Stimulated activated CD8-positive, alpha-beta memory T cell treated with anti-CD3 and anti-CD28 coated beads, Interleukin-7, amount 100 ng/mL, for 1 hour (primary cell): ENCODE results near the gene PLIN3.
"Not testable (repeated sequence)": the region's sequence is repeated elsewhere in the genome, so short reads cannot be mapped to it uniquely, and the experiment has no call there.

Experiments
- DNase-seq, 2 donors: peaks; one replicate each; pipeline ENCODE4 v3.0.0-alpha.2; 2020; ENCODE audit warnings: low read depth in 2 of 2

PLIN3 gene

DNA sequence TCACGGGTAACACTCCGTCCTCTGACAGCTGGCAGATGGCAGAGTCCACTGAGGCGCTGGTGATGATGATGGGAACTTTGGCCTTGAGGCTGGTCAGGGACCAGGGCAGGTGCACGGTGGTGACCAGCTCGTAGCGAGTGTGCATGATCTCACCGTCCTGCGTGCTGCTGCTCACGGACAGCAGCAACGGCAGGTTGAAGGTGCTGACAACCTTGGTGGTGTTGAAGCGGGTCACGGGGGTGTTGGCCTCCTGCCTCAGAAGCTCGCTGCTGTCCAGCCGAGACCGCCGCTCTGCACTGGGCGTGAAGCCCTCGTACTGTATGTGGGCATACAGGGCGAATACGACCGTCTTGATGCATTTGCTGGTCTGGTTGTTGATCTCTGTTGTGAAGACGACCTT, 23.6 kb upstream of the PLIN3 start:
- DNase-seq, result no peak

- no peak for DNase-seq
These were observed 21.8 kb upstream of the PLIN3 start for GRCh38 chr19:4889034-4889815.

- not testable (repeated sequence) for DNase-seq
These were observed 20.3 kb upstream of the PLIN3 start for GRCh38 chr19:4887803-4888202.

DNA sequence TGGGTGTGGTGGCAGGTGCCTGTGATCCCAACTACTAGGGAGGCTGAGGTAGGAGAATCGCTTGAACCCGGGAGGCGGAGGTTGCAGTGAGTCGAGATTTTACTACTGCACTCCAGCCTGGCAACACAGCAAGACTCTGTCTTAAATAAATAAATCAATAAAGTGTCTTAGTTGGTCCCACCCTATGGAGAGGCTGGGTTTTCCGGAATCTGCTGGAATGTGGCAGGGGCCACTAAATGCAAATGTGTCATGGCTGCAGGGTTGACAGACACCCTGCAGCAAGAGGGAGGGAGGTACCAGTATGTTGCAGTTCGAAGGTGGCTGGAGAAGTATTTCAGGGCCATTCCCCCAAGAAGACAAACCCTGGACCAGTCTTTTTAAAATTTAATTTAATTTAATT, 17.5 kb upstream of the PLIN3 start:
- DNase-seq, result not testable (repeated sequence)

DNA sequence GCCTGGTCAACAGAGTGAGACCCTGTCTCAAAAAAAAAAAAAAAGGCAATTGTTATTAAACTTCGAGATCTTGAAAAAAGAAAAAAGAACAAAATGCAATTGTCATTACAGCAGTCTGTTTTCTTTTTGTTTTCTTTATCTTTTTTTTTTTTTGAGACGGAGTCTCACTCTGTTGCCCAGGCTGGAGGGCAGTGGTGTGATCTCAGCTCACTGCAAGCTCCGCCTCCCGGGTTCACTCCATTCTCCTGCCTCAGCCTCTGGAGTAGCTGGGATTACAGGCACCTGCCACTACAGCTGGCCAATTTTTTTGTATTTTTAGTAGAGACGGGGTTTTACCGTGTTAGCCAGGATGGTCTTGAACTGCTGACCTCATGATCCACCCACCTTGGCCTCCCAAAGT, 15.4 kb upstream of the PLIN3 start:
- not testable (repeated sequence) for DNase-seq

GRCh38 chr19:4879041-4879440, 11.6 kb upstream of the PLIN3 start:
- no peak for DNase-seq

GRCh38 chr19:4878491-4878968, 11.1 kb upstream of the PLIN3 start:
- DNase-seq, result no peak

DNA sequence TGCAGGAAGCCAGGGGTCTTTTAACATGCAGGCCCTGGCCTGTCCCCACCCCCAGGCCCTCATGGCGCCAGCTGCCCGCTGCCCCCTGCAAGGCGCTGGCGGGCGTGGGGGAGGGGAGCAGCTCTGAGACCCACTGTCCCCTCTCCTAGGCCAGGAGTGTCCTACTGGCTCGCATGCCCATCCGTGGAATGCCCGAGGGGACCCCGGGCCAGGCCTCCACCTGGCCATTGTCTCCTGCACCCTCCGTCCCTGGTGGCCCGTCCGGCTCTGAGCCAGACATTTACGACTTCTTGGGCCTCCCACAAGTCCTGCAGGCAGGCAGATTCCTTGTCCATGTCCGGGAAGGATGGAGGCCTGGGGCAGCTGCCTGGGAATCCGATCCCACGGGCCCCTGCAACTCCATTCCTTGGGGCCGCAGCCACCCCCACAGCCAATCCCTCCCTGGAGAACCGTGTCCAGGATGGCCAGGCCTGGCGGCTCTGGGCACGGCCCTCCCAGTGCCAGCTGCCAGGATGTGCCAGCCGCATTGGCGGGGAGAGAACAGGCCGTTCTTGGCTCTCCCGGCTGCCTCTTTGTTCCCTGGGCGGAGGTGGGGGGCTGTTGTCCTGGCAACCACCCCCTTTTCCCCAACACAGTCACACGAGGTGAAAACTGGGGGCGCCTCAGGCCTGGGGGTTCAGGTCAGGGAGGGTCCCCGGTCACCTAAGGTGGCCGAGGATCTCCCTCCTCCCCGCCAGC, 10.5 kb upstream of the PLIN3 start:
- DNase-seq, result no peak

DNA sequence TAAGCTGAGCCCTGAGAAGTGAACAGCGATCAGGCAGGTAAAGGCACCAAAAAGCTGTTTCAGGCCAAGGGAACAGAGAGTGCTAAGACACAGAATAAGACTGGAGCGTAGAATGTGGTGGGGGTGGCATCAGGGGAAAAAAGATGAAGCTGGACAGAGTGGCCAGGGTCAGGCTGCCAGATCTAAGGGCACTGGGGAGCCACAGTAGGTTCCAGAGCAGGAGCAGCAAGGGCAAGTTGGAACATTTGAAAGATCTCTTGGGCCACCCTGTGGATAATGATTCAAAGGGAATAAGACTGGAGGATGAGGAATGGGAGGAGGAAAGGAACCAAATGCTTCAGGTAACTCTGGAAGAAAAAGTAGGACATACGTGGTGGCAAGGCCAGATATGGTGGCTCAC, 6.5 kb upstream of the PLIN3 start:
- no peak for DNase-seq

DNA sequence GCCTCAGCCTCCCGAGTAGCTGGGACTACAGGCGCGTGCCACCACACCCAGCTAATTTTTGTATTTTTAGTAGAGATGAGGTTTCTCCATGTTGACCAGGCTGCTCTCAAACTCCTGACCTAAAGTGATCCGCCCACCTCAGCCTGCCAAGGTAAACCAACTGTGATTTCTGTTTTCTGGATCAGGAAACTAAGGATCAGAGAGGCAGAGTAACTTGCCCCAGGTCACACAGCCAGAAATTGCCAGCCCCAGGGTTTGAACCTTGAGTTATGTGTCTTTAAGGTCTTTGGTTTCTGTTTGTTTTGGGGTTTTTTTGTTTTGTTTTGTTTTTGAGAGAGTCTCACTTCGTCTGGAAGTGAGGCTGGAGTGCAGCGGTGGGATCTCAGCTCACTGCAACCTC, 4.2 kb upstream of the PLIN3 start:
- no peak for DNase-seq

DNA sequence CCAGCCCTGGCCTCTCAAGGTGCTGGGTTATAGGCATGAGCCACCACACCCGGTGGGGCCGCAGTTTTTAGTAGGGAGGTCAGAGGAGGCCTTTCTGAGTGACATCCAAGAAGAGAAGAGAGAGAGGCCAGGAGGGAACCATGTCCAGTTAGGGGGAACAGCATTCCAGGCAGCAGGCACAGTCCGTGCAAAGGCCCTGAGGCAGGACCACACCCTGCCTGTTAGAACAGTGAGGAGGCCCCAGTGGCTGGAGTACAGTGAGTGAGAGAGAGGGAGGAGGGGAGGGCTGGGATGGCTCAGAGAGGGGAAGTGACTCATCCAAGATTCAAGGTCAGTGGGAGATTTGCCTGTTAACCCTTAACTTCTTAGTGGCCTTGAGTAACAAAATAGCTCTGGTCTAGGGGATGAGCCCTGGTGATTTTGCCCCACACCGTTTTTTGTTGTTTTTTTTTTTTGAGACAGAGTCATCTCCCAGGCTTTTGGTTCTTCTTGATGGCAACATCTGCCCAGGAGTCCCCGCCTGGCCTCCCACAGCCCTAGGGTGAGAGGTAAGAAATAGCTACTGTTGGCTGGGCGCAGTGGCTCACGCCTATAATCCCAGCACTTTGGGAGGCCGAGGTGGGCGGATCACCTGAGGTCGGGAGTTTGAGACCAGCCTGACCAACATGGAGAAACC, 2.7 kb upstream of the PLIN3 start:
- no peak for DNase-seq

GRCh38 chr19:4868286-4868834, 893 bp upstream of the PLIN3 start:
- no peak for DNase-seq

DNA sequence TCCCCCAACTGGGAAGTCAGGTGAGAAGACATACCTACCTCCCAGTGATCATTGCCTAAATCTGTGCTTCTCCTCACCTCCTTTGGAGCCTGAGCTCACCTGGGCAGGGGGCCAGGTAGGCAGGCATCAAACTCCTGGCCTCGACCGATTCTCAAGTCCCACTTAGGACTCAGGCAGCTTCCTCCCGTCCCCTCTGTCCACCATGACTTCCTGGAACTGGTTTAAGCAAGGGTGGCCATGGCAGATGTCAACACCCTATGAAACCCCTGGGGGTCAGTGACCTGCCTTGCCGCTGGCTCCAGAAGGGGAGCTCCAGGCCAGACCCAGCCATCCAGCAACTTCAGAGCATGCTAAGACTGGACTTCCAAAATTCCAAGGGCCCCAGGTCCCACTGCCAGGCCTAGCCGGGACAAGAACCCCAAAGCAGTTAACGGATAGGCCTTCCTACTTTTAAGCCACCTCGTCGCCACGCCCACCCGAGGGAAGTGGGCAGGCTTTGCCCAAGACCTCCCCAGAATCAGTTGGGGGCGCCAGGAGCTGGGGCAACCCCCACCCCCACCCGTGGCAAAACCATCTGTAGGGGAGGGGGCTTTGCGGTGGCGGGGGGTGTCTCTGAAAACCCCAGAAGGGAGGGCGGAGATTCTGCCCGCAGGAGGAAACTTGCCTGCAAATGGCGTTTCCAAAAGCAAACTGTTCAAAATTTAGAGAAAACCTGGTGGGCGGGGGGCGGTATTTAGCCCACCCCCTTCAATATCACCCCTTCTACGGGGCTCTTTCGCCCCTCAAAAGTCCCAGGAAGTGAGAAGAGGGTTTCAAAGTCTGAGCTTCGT, 657 bp downstream of the PLIN3 start:
- DNase-seq, result peak in 1 of 2 donors; percentile 9

- DNase-seq, result no peak
These were observed 6.3 kb downstream of the PLIN3 start for GRCh38 chr19:4861147-4861546.

DNA sequence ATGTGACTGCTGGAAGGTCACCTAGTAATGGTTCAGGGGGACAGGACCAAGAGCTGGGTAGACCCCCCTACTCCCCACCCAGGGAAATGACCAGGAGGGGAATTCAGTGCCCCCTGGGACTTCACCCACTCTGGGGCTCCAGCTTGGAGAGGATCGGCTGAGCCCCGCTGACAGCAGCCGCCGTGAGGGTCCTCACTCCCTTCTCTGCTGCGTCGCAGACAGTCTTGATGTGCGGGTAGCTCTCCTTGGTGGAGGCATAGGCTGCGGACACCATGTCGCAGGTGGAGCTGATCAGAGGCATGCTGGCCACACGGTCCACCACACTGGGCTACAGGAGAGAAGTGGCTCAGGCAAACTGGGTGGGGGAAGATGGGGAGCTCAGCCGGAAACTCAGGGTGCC, 7.8 kb downstream of the PLIN3 start:
- DNase-seq, result no peak

DNA sequence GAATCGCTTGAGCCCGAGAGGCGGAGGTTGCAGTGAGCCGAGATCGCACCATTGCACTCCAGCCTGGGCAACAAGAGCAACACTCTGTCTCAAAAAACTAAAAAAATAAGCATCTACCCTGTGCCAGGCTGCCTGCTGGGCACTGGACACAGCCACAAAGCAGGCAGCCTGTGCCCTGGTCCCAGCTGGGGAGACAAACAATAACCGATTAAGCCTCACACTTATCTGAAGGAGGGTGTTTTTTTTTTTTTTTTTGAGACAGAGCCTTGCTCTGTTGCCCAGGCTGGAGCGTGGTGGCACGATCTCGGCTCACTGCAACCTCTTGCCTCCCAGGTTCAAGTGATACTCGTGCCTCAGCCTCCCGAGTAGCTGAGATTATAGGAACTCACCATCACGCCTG, 11.0 kb downstream of the PLIN3 start:
- DNase-seq, result not testable (repeated sequence)

DNA sequence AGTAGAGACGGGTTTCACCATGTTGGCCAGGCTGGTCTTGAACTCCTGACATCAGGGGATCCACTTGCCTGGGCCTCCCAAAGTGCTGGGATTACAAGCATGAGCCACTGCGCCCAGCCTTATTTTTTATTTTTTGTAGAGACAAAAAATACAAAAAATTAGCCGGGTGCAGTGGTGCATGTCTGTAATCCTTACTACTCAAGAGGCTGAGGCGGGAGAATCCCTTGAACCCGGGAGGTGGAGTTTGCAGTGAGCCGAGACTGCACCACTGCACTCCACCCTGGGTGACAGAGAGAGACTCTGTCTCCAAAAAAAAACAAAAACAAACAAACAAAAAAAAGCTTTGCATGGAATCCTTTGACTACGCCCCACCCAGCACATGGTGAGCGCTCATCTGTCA, 14.0 kb downstream of the PLIN3 start:
- DNase-seq, result not testable (repeated sequence)

DNA sequence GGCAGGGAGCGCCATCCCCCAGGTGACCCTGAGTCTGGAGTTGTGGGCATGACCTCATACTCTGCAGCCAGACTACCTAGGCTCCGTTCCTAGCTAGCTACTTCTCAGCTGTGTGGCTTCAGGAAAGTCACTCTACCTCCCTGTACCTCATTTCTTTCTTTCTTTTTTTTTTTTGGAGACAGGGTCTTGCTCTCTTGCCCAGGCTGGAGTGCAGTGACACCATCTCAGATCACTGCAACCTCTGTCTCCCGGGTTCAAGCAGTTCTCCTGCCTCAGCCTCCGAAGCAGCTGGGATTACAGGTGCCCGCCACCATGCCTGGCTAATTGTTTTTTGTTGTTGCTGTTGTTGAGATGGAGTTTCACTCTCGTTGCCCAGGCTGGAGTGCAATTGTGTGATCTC, 15.0 kb downstream of the PLIN3 start:
- no peak for DNase-seq

DNA sequence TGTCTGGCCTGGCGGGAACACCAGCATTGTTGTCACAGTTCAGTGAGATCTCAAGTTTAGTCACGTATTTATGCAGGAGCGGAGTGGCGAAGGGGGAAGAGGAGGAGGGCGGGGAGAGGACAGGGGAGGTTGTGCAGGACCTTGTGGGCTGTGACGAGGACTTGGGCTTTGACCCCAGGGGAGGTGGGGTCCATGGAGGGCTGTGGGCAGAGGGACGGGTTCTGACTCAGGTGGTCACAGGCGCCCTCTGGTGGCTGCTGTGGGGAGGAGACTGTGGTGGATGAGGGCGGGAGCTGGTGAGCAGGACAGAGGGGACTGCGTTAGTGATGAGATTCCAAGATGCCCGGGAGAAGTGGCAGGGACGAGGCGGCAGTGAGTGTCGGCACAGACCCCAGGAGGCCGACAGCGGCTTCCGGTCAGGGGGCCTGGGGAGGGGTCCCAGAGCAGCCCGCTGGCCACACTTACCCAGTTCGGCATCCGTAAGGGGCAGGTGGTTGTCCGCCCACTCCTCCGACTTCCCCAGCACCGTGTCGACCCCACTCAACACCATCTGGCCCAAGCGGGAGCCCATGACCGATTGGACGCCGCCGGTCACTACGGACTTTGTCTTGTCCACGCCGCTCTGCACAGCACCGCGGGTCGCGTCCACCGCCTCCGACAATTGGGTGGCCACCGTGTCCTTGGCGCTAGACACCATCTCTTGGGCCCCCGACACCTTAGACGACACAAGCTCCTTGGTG, 15.7 kb downstream of the PLIN3 start:
- DNase-seq, result peak; percentile 61

DNA sequence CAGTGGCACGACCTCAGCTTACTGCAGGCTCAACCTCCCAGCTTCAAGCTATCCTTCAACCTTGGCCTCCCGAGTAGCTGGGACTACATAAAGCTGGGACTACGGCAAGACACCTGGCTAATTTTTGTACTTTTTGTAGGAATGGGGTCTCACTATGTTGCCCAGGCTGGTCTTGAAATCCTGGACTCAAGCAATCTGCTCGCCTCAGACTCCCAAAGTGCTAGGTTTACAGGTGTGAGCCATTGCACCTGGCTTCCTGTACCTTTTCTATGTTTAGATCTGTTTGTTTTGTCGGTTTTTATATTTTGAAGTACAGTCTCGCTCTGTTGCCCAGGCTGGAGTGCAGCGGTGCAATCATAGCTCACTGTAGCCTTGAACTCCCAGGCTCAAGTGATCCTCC, 18.4 kb downstream of the PLIN3 start:
- DNase-seq, result no peak
